Fibroblast of pulmonary artery (primary cell): Measurements from ENCODE around the gene SELENOO.

Experiments
- DNase-seq: peaks from one replicate; pipeline ENCODE4 v3.0.0-alpha.2; 2010; ENCODE audit warnings: low read depth
- H3K4me3 ChIP-seq: replicated peaks from 2 replicates; pipeline ENCODE4 v1.5.1; 2011; ENCODE audit warnings: low read depth, mild to moderate bottlenecking, control low read depth, low read length, moderate library complexity
- TF ChIP-seq, protein P1 (sequence below): IDR thresholded peaks from 2 replicates; pipeline ENCODE4 v1.5.1; 2011; ENCODE audit warnings: mild to moderate bottlenecking, control low read depth, low read length, inconsistent platforms; ENCODE audit errors: missing control alignments

SELENOO gene

DNA sequence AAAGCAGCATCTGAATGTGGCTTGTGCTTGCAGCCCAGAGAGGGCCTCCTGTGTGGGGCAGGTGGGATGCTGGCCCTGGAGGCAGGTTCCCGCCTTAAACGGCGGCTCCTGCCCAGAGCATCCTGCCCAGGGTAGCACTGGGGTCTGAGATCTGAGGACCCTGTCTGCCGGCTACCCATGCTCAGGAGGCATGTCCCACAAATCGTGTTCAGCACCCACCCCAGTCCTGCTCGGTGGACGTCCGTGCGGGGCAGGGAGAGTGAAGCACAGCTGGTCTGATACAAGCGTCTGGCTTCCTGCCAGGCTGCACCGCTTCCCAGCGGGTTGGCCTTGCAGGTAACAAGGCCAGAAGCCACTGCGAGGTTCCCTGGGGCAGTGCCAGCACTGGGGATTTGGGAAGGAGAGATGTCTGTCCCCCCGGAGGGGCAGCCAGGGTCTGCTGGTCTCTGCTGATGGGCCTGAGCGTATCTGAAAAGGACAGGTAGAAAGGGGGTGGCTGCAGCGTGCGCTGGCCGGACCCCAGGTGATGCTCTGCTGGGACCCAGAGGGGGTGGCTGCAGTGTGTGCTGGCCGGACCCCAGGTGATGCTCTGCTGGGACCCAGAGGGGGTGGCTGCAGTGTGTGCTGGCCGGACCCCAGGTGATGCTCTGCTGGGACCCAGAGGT lies 11.5 kb upstream of the SELENOO start:
- TF ChIP-seq, protein P1, sequence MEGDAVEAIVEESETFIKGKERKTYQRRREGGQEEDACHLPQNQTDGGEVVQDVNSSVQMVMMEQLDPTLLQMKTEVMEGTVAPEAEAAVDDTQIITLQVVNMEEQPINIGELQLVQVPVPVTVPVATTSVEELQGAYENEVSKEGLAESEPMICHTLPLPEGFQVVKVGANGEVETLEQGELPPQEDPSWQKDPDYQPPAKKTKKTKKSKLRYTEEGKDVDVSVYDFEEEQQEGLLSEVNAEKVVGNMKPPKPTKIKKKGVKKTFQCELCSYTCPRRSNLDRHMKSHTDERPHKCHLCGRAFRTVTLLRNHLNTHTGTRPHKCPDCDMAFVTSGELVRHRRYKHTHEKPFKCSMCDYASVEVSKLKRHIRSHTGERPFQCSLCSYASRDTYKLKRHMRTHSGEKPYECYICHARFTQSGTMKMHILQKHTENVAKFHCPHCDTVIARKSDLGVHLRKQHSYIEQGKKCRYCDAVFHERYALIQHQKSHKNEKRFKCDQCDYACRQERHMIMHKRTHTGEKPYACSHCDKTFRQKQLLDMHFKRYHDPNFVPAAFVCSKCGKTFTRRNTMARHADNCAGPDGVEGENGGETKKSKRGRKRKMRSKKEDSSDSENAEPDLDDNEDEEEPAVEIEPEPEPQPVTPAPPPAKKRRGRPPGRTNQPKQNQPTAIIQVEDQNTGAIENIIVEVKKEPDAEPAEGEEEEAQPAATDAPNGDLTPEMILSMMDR: no peak
- no peak for DNase-seq
- H3K4me3 ChIP-seq: no peak overlapping the region

DNA sequence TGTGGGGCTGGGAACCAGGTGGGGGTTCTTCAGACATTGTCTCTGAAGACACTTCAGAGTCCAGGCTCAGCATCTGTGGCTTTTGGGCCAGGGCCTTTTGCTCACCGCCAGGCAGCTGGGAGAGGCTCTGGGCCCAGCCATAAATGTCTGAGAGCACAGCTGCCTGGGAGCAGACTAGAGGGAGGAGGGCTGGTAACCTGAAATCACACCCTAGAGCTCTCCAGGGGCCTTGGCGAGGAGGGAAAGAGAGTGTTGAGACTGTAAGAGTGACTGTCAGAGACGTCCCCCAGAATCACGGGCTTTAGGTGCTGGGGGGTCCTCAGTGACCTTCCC lies 11.0 kb upstream of the SELENOO start:
- TF ChIP-seq, protein P1: no peak
- no peak overlapping the region for H3K4me3 ChIP-seq
- DNase-seq: no peak

DNA sequence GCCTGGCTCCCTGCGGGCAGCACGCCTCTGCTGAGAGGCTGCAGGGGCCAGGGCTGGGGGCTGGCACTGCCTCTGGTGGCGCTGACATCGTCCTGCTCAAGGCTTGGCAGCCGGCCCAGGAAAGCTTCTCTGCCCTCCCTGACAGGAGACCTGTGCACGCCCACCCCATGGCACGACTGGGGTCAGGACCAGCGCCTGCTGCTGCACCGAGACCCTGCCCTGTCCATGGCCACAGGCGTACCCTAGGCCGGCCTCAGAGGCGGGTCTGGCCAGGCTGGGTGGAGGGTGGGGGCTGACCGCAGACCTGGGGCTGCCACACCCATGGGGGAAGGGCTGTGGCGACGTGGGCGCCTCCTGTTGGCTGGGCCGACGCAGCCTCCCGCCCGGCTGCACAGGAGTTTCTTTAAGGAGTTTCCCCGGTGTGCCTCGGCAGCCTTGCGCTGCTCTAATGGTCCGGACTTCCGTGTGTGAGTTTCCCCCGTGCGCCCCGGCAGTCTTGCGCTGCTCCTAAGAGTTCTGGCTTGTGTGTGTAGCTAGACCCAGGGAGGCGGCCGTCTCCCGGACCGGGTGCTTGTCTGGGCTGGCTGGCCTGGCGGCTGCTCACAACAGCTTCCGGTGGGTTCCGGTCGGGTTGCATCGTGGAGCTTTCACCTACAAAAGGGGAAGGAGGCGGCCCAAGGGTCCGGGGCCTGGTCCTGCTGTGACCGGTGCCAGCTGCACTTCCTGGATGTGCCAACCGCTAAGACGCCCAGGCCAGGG lies 10.4 kb upstream of the SELENOO start:
- peak; percentile 56 for DNase-seq
- peak overlapping the region; percentile 47 for H3K4me3 ChIP-seq
- TF ChIP-seq, protein P1: peak; percentile 26

DNA sequence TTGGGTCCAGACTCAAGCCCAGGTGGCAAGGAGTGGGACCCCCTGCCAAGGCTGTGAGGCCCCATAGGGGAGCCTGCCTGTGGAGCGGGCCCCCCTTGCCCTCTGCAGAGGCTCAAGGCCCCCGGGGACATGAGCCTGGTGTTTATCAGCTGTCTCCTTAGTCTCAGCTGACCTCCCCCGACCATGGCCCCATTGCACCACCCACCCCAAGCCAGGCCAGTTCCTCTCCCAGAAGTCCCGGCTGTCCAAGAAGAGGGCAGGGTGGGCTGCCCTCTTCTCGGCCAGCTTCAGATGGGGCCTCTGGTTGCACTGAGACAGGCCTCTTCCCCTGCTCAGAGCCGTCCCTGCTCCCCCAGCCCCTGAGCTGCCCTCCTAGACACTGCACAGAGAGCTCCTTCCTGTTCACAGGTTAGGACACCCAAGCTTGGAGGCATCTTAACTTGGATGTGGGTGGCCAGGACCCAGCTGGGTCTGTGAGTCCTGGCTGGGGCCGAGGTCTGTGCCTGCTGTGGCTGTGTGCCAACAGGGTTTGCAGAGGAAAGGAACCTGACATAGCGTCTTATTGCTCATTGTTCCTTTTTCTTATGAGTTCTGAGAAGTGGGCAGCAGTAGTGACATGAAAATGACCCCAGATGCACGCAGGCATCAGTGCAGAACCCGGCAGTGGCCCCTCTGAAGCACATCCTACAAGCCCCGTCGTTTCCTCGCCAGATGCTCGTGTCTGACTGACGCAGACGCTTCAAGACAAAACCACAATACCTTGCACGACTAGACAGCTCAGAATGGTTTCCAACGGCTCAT lies 9.7 kb upstream of the SELENOO start:
- no peak for DNase-seq
- TF ChIP-seq, protein P1: no peak
- H3K4me3 ChIP-seq: peak overlapping the region; percentile 47

DNA sequence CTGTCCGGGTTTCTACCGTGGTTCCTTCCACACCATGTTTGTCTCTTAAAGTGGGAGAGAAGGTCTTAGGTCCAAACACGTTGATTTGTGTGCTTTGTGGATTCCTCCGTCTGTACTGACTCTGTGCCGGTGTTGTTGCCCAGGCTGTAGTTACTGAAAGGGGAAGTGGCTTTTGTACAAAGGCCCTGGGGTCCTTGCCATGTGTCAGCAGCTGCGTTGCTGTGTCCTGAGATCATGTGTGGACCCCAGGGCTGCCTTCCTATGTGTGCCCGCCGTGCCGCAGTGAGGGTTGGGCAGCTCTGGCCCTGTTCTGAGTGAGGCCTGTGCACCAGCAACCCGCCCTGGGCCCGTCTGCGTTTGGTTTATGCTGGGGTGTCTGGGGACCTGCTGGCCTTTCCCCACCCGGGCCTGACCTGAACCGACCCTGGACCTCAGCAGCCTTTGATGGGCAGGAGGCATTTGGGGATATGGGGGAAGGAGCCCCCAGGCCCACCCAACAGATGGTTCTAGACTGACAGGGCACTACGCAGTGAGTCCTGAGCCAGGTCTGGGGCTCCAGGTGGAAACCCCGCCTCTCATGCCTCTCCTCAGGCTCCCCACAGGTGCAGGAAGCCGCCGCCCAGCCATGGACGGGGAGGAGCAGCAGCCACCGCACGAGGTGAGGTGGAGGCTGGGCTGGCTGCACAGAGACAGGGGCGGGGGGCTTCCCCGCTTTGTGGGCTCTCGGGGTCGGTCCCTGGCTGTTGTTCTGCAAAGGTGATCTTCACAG lies 8.2 kb upstream of the SELENOO start:
- TF ChIP-seq, protein P1: no peak
- no peak overlapping the region for H3K4me3 ChIP-seq
- DNase-seq: no peak

DNA sequence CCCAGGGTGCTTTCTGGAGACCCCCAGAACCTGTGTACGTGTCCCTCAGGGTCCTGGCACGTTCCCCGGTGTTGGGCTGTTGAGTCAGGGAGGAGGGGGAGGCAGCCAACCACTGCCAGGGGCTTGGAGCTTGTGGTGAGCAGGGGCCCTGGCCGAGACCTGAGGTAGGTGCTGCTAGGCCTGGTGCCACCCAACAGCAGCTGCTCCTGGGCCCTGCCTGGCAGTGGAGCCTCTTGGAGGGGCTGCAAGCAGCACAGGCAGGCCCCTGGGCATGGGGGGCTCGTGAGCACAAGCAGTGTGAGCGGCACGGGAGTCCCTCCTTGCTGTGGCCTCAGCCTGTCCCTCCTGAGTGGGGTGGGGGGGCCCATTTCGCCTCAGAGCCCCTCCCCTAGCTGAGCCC lies 7.2 kb upstream of the SELENOO start:
- H3K4me3 ChIP-seq: no peak overlapping the region
- DNase-seq: no peak
- TF ChIP-seq, protein P1: no peak
